T-helper 22 cell (primary cell): ENCODE results near the gene CACNA2D2.

ENCODE experiments used
- DNase-seq: peaks from one replicate; pipeline ENCODE4 v3.0.0-alpha.2; 2020; ENCODE audit warnings: low read depth

The CACNA2D2 gene

GRCh38 chr3:50459785-50460184 is 43.6 kb downstream of the CACNA2D2 start:
- no peak for DNase-seq

GRCh38 chr3:50457988-50458387 is 45.4 kb downstream of the CACNA2D2 start:
- DNase-seq, result no peak

GRCh38 chr3:50455161-50456018 is 48.0 kb downstream of the CACNA2D2 start:
- DNase-seq, result no peak

GRCh38 chr3:50454481-50455070 is 48.9 kb downstream of the CACNA2D2 start:
- DNase-seq, result no peak

GRCh38 chr3:50453907-50454306 is 49.5 kb downstream of the CACNA2D2 start:
- no peak for DNase-seq

- peak; percentile 25 for DNase-seq
Measured at GRCh38 chr3:50450209-50450921, 53.1 kb downstream of the CACNA2D2 start.

- no peak for DNase-seq
Measured at GRCh38 chr3:50448752-50449539, 54.5 kb downstream of the CACNA2D2 start.

- no peak for DNase-seq
Measured at GRCh38 chr3:50447290-50447840, 56.1 kb downstream of the CACNA2D2 start.

- no peak for DNase-seq
Measured at GRCh38 chr3:50445919-50446318, 57.5 kb downstream of the CACNA2D2 start.

GRCh38 chr3:50444782-50445181 is 58.7 kb downstream of the CACNA2D2 start:
- DNase-seq, result no peak

- no peak for DNase-seq
Measured at GRCh38 chr3:50444213-50444612, 59.2 kb downstream of the CACNA2D2 start.

GRCh38 chr3:50442945-50443579 is 60.4 kb downstream of the CACNA2D2 start:
- no peak for DNase-seq

- DNase-seq, result no peak
Measured at GRCh38 chr3:50441424-50442217, 61.8 kb downstream of the CACNA2D2 start.

- peak; percentile 19 for DNase-seq
Measured at GRCh38 chr3:50436114-50436674, 67.2 kb downstream of the CACNA2D2 start.

- DNase-seq, result no peak
Measured at GRCh38 chr3:50435371-50436113, 67.9 kb downstream of the CACNA2D2 start.

GRCh38 chr3:50433954-50434353 is 69.5 kb downstream of the CACNA2D2 start:
- DNase-seq, result no peak

- no peak for DNase-seq
Measured at GRCh38 chr3:50430950-50431435, 72.4 kb downstream of the CACNA2D2 start.

GRCh38 chr3:50430191-50430590 is 73.2 kb downstream of the CACNA2D2 start:
- DNase-seq, result no peak

GRCh38 chr3:50428007-50428633 is 75.3 kb downstream of the CACNA2D2 start:
- no peak for DNase-seq
